ENCODE results near the gene SHROOM3. TPM values are rescaled to one million over a fixed set of nuclear protein-coding genes. Genes with fewer than 3 reads are reported as not detected.

The SHROOM3 gene
- total RNA-seq, 1 donor from 2014 or later = 25.0 TPM

DNA sequence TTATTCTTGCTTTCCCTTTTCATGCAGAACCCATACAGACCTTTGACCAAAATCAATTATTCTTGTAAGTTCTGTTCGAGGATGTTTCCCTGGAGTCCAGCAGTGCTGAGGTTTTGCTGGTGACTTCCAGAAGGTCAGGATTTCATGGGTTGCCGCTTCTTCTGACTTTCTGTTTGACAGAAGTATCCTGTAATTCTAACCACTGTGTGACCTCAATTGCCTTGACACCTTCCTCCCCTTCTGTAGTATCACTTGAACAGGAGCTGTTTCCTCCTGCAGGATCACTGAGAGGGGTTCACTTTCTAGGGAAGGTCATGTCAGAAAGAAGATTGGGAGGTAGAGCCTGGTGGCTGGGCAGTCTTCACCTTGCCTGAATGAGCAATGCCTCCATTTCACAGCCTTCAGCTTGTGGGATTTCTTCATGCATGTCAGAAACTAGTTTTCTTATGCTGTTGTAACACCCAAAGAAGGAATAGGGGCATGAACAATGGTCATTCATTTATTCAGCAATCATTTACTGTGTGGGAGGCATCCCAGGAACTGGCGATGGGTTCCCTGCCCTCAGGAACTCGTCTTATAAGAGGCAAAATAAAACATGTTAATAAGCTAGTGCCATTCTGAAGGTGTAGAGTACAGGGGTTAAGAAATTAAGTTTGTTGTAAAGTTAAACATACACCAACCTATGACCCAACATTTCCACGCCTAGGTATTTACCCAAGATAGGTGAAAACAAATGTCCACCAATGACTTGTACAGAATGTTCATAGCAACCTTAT, 257.0 kb downstream of the SHROOM3 start:
- no peak for DNase-seq (ENCODE audit: low spot score)
- intact Hi-C loops (cut with DNase I) = loop anchor here (5.0 kb wide), 1 partner anchor 45 kb away; no protein-coding TSS in a partner anchor

DNA sequence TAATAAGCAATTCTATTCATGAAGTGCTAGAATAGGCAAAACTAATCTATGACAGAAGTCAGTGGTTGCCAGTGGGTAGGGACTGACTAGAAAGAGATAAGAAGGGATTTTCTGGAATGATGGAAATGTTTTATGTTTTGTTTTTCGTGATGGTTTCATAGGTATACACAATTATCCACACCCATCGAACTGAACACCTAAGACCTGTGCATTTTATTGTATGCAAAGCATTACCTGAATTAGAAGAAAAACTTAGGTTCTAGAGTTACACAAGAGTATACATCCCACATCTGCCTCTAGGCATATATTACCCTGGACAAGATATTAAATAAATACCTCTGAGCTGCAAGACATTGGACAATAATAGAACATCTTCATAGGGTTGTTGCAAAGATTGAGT, 257.7 kb downstream of the SHROOM3 start:
- DNase-seq (ENCODE audit: low spot score) = no peak
- intact Hi-C loops (cut with DNase I) = loop anchor here (5.0 kb wide), 1 partner anchor 45 kb away; no protein-coding TSS in a partner anchor

DNA sequence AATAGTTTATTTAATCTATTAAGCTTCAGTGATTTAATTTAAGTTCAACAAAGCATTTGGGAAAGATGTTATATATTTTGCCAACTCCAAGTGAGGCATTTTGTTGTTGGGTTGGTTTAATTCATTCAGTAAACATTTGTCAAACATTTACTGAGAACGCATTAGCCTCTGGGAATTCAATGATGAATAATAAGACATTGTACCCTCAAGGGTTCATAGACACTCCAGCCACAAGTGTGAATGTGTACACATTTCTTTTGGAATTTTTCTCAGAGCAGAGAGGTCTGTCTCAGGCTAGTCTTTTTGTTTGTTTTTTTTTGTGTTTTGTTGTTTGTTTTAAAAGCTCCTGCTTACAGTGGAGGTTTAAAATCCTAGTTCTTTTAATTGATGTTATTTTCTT, 259.0 kb downstream of the SHROOM3 start:
- no peak for DNase-seq (ENCODE audit: low spot score)
- intact Hi-C loops (cut with DNase I) = loop anchor here (5.0 kb wide), 1 partner anchor 43 kb away; no protein-coding TSS in a partner anchor

DNA sequence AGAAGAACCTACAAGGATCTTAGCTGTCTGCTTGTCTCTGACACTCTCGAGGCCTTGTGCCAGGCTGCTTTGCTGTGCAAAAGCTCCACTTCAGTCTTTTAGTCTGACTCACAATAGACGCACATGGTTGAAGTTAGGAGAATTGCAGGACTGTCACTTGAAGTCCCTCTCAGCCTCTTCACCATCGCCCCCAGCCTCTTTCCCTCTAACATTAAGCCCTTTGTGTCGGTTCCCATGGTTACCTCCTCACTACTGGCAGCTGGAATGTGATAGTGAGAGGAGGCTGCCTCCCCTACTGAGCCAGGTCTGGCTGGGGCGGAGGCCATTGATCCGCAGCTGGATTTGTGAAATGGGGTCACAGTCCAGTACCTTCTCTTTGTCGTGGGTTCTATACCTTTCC, 261.1 kb downstream of the SHROOM3 start:
- no peak for DNase-seq (ENCODE audit: low spot score)
- intact Hi-C loops (cut with DNase I) = no loop called here

DNA sequence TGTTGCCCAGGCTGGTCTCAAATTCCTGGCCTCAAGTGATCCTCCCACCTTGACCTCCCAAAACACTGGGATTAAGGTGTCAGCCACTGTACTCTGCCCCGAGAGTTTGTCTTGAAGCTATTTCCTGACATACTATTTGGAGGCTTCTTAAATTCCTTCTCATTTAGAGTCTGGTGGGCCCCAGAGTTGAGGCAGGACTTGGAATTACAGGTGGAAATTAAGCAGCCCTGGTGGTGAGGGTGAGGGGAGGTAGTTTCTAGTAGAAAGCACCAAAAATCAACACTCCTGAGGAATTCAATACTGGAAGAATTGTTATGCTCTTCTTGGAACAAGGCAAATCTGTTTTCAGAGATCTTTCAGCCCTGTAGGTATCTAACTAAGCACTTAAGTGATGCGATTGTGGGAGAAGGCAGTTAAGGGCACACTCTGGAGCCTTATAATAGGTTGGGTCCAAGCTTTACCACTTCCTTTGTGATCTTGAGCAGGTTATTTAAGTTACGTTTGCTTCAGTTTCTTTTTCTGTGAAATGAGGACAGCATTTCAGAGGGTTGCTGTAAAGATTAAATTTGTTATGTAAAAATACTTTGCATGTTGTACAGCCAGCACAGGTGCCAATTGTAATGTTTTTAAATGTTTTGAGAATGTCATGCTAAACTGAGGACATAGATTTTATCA, 262.2 kb downstream of the SHROOM3 start:
- intact Hi-C loops (cut with DNase I) = no loop called here
- no peak for DNase-seq (ENCODE audit: low spot score)

DNA sequence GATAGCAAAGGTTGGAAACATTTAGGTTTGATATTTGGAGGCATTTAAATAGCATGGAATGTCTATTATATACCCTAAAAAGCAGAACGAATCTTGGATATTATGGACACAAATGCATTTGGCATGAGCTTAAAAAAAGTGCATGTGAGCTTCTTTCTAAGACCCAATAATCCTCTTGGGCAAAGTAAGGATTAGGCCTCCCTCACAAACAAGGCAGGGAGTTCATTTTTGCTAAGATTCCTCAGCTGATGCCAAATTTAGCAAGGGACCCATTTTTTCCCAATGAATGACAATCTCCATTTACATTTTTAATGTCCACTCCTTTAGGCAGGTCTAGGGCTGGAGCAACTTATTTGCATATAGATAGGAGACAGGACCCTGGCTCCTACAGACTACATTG, 263.1 kb downstream of the SHROOM3 start:
- intact Hi-C loops (cut with DNase I) = no loop called here
- DNase-seq (ENCODE audit: low spot score) = no peak

DNA sequence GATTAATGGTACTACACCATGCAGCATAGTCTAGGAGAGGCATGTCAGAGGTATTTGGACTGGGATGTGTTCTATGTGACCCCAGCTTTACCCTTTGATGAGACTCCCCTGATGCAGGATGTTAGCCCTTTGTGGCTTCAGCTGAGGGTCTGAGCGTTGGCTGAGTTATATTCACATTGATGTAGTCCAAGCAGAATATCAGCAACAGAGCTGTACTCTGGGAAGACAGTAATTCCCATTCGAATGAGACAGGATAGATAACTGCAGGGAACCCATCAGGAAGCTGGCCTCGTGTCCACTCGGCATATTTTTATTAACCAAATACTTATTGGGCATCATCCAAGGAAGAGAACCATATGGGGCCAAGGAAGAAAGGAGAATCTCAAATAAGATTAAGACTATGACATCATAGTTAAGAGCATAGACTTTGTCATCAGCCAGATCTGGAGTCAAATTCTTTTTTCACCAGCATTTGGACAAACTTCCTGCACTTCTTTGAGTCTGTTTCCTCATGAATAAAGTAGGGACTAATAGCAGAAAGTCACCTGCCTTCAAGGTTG, 264.8 kb downstream of the SHROOM3 start:
- intact Hi-C loops (cut with DNase I) = no loop called here
- no peak for DNase-seq (ENCODE audit: low spot score)

DNA sequence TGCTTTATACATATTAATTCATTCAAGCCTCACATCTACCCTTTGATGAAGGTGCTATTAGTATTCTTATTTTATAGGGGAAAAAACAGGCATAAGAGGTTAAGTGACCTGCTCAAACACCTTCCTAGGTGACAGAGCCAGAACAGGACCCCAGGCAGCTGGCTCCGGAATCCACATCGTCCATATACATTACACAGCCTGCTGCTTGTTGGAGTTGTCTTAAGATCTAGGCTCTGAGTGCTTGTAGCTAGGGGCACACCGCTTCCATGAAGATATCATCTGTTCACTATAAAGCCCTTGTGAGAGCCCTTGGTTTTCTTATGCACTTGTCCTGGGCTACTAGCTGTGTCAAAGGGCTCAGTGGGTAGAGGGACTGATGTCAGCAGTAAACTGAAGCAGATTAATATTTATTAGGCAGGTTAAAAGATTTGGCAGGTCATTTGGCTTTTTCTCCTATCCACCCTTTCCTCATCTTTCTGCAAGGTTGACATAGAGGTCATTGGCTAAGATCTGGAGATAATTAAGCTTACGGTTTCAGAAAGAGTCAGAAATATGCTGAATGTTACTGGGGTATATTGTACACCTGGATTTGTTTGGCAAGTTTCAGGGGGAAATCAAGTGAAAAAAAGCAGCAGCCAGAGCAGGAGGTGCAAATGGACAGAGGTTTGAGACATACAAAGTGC, 267.6 kb downstream of the SHROOM3 start:
- no peak for DNase-seq (ENCODE audit: low spot score)
- intact Hi-C loops (cut with DNase I) = no loop called here

DNA sequence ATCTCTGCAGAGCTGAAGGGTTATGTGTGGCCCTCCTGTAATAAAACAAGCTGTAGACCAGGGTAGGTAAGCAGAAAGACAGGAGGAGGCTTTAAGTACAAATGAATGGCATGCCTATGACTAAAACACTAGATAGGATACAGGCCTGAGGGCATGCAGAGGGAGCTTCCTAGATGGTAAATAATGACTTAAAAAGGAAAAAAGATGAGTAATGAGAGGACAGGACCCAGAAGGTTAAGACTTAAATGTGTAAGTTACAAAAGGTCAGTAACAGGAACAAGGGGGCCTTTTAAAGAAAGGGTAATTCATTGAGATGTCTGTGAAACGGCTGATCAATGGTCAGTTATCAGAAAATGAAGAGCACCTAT, 268.1 kb downstream of the SHROOM3 start:
- no peak for DNase-seq (ENCODE audit: low spot score)
- intact Hi-C loops (cut with DNase I) = no loop called here

DNA sequence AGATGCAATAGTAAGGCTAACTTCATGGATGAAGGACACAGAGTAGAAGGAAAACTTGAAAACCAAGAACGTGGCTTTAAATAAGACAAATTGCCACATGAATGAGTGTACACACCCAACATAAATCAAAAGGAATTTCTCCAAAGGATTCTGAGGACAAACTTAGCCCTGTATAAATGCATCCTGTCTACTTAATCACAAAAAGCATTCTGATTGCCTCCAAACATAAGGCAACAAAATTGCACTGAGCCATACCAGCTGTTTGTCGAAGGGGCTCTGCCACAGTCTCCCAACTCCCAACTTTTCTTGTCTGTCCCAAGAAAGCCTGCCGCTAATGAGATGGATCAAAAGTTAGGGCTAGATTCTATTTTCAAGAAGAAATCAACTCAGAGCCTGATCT, 268.6 kb downstream of the SHROOM3 start:
- intact Hi-C loops (cut with DNase I) = no loop called here
- DNase-seq (ENCODE audit: low spot score) = no peak

DNA sequence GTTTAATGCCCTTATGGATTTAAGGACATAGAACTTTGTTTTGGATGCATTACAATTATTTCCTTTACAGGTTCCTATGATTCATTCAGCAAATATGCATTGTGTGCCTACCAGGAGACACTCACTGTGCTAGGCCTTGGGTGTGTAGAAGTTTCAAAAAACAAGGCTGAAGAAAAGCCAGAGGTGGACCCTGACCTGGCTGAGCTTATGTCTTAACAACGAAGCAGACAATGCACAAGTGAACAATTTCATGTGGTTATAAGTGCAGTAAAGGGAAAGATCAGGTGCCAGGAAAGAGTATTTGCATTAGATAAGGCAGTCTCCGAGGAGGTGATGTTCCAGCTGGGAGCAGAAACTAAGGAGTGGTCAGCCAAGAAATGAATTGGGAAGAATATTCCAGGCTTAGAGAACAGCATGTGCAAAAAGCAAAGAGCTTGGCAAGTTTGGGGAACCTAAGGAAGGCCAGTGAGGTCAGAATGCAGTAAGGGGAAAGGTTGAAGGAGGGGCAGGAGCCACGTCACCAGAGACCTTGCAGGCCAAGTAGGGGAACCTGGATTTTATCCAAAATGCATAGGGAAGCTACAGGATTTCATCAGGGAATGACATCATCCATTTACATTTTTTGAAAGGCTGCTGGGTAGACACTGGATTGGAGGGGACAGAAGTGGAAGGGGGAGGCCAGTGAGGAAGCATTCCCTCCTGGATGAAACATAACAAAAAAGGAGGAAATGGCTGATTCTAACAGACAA, 269.3 kb downstream of the SHROOM3 start:
- DNase-seq (ENCODE audit: low spot score) = no peak
- intact Hi-C loops (cut with DNase I) = no loop called here

DNA sequence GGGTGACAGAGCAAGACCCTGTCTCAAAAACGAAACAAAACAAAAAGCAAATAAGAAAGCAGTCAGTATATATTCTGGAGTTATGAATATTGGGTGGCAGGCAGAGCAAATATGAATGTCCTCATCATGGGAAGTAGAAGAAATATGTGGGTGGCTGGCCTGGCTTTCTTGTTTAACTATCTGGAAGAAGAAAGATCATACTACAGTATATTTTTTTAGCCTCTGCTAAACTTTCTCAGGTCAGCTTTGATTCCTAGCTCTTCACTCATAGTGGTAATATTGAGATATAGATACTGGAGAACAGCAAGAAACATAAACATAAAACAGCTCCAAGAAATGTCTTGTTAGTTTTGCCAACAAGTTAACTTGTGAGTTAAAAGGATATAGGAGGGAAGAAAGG, 270.4 kb downstream of the SHROOM3 start:
- DNase-seq (ENCODE audit: low spot score) = no peak
- intact Hi-C loops (cut with DNase I) = no loop called here

DNA sequence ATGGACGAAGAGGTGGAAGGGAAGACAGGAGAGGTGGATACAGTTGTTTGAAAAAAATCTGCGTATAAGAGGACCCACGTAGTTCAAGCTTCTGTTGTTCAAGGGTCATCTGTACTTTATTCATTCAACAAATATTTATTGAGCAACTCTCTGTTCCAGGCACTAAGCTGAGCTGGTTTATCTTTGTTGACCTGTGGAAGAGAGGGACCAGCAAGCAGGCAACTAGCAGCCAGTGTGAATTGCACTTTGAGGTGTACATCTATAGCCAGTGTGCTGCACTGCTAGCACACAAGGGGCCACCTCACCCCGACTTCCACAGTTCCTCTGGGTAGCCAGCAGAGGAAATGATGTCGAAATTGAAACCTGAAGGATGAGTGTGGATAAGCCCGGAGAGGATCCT, 271.6 kb downstream of the SHROOM3 start:
- intact Hi-C loops (cut with DNase I) = no loop called here
- no peak for DNase-seq (ENCODE audit: low spot score)

DNA sequence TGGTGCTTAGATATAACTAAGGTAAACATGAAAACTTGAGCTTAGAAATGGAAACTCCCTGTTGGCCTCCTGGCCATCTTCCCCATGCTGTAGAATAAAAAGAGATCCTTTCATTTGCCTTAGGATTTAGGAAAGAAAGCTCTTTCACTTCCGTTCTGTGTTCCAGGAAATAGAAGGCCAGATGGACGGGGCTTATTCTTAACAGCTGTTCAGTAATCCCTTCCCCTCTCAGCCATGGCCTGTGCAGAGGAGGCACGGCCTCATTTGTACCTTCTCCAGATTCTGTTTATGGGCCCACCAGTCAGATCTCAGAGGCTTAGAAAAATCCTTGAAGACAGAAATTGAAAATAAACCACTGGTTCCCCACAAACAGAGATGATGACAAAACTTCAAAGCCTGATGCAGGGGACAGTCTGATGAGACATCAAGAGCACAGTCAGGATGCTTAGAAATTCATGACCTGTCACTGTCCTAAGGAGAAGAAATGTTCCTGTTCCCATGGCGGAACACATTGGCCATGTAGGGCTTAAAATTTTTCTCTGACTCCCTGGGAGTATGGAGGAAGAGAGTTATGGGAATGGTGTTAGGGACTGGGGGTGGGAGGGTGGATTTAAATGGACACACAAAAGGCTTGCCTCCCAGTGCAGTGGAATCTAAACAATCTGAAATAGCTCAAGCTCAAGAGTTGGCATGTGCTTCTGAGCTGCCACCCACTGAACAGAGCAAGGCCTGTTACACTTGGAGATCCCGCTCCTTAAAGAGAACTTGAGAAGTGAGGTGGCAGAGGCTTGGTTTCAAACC, 274.1 kb downstream of the SHROOM3 start:
- intact Hi-C loops (cut with DNase I) = no loop called here
- DNase-seq (ENCODE audit: low spot score) = no peak

DNA sequence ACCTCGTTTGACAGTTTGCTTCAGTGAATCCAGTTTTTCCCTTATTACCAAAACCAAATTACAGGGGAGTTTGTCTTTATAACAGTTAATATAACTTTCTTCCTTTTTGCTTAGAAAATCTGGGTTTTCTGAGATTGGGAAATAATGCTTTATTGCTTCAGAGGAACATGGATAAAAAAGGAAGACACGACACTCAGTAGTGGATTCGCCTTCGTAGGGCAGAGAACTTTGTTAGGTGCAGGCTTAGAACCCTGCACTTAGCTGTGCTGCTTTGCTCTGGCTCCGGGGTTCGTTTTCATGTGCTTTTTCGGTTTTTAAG, 274.7 kb downstream of the SHROOM3 start:
- DNase-seq (ENCODE audit: low spot score) = no peak
- intact Hi-C loops (cut with DNase I) = no loop called here

DNA sequence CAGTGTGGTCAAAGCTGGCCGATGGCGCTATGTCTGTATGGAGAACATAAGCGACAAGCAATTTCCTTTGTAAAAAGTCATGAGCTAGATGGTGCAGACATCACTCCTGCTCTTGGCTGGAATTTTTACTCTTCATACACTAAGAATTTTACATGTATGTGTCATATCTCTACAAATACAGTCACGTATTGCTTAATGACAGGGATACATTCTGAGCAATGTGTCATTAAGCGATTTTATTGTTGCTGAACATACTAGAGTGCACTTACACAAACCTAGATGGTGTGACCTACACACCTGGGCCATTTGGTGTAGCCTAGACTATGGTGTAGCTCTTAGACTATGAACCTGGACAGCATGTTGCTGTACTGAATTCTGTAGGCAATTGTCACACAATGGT, 277.5 kb downstream of the SHROOM3 start:
- DNase-seq (ENCODE audit: low spot score) = no peak
- intact Hi-C loops (cut with DNase I) = no loop called here

DNA sequence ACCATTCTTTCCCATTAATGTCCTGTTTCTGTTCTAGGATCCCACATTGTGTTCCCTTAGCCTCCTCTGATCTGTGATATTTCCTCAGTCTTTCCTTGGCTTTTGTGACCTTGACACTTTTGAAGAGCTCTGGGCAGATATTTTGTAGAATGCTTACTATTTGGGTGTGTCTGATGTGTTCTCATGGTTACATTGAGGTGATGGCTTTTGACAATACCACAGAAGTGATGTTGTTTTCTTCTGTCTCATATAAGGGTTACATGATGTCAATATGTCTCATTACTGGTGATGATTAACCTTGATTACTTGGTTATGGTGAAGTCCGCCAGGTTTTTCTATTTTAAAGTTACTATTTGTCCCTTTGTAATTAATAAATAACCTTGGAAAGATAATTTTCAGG, 279.2 kb downstream of the SHROOM3 start:
- intact Hi-C loops (cut with DNase I) = no loop called here
- no peak for DNase-seq (ENCODE audit: low spot score)

DNA sequence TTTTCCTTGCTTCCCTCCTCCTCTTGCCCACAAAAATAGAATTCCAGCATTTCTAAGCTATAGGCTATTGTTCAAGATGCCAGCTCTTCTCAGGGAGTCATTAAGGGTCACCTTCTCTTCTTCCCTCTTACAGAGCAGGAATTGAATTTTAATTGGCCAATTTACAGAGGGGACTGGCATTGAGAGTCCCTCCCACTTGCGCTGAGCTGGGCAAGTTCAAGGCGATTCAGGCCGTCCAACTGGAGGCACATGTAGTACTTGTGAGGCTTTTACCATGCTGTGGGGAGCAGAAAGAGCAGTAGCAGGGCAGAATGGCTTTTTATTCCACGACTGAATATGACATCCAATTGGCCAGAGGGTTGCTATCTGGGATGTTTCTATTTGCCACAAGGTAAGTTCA, 281.0 kb downstream of the SHROOM3 start:
- intact Hi-C loops (cut with DNase I) = no loop called here
- no peak for DNase-seq (ENCODE audit: low spot score)

DNA sequence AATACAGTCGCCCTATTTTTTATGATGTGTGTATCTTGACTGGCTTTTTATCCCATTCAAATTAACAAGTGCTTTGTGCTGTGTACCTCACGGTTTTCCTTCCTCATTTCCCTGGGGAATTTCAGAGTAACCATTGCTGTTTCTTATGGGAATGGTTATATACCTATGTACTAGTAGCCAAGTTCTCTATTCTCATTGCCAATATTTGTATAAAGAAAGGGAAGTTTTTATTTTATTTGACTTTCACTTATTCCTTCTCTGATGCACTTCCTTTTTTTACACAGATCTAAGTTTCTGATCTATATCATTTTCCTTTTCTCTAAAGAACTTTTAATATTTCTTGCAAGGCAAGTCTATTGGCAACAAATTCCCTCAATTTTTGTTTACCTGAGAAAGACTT, 281.6 kb downstream of the SHROOM3 start:
- intact Hi-C loops (cut with DNase I) = no loop called here
- no peak for DNase-seq (ENCODE audit: low spot score)
